ENCODE results near the gene SPN.
"Not testable (repeated sequence)": the region's sequence is repeated elsewhere in the genome, so short reads cannot be mapped to it uniquely, and the experiment has no call there.

Gene SPN

DNA sequence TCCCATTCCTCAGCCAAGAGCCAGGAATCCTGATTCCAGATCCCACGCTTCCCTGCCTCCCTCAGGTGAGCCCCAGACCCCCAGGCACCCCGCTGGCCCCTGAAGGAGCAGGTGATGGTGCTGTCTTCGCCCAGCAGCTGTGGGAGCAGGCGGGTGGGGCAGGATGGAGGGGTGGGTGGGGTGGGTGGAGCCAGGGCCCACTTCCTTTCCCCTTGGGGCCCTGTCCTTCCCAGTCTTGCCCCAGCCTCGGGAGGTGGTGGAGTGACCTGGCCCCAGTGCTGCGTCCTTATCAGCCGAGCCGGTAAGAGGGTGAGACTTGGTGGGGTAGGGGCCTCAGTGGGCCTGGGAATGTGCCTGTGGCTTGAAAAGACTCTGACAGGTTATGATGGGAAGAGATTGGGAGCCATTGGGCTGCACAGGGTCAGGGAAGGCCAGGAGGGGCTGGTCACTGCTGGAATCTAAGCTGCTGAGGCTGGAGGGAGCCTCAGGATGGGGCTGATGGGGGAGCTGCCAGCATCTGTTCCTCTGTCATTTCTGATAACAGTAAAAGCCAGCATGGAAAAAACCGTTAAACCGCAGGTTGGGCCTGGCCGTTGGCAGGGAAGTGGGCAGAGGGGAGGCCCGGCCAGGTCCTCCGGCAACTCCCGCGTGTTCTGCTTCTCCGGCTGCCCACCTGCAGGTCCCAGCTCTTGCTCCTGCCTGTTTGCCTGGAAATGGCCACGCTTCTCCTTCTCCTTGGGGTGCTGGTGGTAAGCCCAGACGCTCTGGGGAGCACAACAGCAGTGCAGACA lies at the start of gene SPN:
SPN (plus strand) TSS at position 232 of the 791 bp plus-strand sequence; CDS start at position 714, 482 bp downstream.
- DNase-seq (ENCODE audit: extremely low spot score), result no peak
- ChIA-PET CTCF (no interaction called here), POLR2A (interaction anchor here (1.4 kb wide), 1 partner anchor 16 kb away, joined by 6 read pairs; the partner anchor contains the start of gene QPRT)
- TF ChIP-seq FOXM1 (IDR thresholded peaks at IDR 0.05; ENCODE audit: borderline replicate concordance) (no peak), NFRKB (IDR thresholded peaks at IDR 0.05) (no peak), SUZ12 (IDR thresholded peaks at IDR 0.05) (no peak), L3MBTL2 (conservative IDR thresholded peaks at IDR 0.05) (no peak), ARNT (IDR thresholded peaks at IDR 0.05) (no peak), BHLHE40 (IDR thresholded peaks at IDR 0.05; ENCODE audit: borderline replicate concordance) (no peak)
- TF ChIP-seq, protein P1, sequence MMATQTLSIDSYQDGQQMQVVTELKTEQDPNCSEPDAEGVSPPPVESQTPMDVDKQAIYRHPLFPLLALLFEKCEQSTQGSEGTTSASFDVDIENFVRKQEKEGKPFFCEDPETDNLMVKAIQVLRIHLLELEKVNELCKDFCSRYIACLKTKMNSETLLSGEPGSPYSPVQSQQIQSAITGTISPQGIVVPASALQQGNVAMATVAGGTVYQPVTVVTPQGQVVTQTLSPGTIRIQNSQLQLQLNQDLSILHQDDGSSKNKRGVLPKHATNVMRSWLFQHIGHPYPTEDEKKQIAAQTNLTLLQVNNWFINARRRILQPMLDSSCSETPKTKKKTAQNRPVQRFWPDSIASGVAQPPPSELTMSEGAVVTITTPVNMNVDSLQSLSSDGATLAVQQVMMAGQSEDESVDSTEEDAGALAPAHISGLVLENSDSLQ (IDR thresholded peaks at IDR 0.05), result no peak

DNA sequence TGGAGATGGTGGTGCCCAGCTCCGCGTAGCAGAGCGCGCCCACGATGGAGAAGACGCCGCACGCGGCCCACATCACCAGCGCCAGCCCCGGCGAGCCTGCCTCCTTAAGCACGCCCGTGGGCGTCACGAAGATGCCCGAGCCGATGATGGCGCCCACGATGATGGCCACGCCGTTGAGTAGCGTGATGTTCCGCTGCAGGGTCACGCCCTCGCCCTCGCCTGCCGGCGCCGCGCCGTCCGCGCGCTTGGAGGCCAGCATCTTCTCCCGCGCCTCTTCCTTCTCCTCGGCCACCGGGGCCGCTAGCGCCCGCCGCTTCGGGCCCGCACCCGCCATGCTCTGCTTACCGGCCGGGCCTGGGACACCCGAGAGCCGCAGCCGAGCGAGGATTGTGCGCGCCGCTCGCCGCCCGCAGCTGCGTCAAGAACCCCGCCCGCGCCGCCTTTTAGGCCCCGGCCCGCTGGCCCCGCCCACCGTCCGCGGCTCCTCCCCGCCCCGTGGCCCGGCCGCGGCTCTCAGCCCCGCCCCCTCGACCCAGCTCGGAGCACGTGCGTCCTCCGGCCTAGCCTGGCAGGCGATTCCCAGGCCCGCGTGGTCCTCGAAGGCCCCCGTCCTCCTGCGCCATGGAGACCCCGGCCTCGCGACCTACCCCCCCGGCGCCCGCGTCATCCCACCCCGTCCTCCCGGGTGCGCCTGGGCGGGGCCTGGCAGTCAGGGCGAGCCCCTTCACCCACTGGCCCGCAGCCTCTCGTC lies 49.6 kb upstream of the SPN start:
- DNase-seq (ENCODE audit: extremely low spot score), result peak; percentile 85
- CTCF ChIA-PET, POLR2A ChIA-PET: not testable (repeated sequence)
- peak; percentile 97 for TF ChIP-seq L3MBTL2 (conservative IDR thresholded peaks at IDR 0.05)

DNA sequence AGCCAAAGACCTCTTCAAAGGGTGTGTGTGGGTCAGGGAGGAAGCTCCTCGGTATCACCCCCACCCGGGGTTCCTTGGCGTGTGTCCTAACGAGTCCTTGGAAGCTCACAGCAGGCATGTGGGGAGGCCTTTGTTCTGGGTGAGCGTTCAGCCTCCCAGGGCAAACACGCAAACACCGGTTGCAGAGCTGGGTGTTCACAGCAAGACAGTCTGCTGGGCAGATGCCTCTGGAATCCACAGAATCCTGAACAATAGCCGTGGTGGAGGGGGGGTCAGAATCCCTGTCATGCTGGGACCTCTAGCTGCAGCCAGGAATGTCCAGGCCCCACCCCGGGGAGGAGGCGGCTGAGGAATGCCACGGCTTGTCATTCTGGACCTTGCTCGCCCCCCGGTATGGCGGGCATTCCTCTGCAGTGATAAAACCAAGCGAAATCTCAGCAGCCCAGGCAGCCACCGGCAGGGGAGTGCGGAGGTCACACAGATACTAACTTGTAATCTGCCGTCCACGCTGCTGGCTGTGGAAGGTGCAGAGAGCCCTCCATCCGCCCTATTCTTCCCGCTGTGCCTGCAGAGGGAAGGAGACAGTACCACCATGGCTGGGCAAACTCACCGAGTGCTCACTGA lies 48.2 kb upstream of the SPN start:
- POLR2A ChIA-PET; DNase-seq (ENCODE audit: extremely low spot score); CTCF ChIA-PET: not testable (repeated sequence)

GRCh38 chr16:29616127-29616526 lies 46.9 kb upstream of the SPN start:
- CTCF ChIA-PET; DNase-seq (ENCODE audit: extremely low spot score); POLR2A ChIA-PET: not testable (repeated sequence)

- DNase-seq (ENCODE audit: extremely low spot score); POLR2A ChIA-PET; CTCF ChIA-PET: not testable (repeated sequence)
These were observed 42.5 kb upstream of the SPN start for GRCh38 chr16:29620591-29620990.

DNA sequence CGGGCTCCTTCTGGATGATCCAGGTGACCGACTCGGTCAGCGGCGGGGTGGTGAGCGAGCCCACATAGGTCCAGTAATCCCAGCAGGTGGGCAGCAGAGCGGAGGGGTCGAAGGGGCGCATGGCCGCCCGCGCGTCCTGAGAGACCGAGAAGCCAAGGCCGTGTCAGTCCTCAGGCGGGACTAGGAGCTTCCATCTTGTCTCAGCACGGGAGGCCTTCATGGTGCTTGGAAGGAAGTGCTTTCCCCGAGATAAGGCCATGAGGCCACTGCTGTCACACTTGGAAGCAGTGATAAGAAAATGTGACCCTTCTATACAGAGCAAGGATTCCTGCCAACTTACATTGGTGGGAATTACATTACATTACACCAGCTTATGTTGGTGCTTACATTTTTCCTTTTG lies 40.3 kb upstream of the SPN start:
- CTCF ChIA-PET; POLR2A ChIA-PET; DNase-seq (ENCODE audit: extremely low spot score): not testable (repeated sequence)

GRCh38 chr16:29623253-29623652 lies 39.8 kb upstream of the SPN start:
- CTCF ChIA-PET; POLR2A ChIA-PET; DNase-seq (ENCODE audit: extremely low spot score): not testable (repeated sequence)

DNA sequence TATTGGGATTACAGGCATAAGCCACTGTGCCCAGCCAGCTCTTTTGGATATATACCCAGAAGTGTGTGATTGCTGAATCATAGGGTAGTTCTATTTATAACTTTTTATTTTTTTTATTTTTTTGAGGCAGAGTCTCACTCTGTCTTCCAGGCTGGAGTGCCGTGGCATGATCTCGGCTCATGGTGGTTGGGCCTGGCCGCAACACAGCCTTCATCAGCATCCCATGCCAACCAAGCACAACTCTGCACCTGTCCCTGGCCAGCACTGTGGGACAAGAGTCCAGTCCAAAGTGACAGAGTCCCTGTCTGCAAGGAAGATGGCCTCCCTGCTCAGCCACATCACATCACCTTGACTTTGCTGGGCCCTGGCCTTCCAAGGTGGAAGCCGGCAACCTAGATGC lies 37.9 kb upstream of the SPN start:
- POLR2A ChIA-PET; CTCF ChIA-PET; DNase-seq (ENCODE audit: extremely low spot score): not testable (repeated sequence)

DNA sequence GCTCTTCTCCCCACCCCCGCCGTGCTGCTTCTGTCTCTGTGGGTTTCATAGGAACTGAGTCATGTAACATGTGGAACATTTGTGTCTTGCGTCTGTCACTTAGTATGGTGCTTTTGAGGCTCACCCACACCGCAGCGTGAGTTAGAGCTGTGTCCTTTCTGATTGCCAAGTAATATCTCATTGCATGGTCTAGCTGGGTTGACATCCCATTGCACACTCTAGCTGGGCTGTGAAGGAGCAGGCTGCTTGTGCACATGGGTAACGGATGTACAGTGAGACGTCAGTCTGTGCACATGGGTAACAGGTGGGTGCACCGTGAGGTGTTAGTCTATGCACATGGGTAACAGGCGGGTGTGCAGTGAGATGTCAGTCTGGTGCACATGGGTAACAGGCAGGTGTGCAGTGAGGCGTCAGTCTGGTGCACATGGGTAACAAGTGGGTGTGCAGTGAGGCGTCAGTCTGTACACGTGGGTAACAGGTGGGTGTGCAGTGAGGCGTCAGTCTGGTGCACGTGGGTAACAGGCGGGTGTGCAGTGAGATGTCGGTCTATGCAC lies 36.2 kb upstream of the SPN start:
- POLR2A ChIA-PET; CTCF ChIA-PET; DNase-seq (ENCODE audit: extremely low spot score): not testable (repeated sequence)

DNA sequence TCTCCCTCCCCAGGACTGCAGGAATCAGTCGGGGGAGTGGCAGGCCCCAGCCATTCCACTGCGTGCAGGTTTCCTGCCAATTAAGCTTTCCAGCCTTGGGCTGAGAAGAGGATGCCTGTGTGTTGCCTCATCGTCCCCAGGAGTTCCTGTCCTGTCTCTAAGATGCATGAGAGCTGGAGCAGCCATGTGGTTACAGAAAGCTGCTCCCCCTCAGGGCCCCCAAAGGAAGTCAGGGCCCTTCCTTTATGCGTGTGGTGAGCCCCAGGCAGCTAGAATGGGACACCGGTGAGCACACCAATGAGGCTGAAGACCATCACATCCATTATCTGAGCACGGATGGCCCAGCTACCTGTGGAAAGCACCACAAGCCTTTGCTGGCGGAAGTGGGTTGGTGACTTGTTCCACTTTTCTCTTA lies 35.4 kb upstream of the SPN start:
- DNase-seq (ENCODE audit: extremely low spot score); CTCF ChIA-PET; POLR2A ChIA-PET: not testable (repeated sequence)

- CTCF ChIA-PET; DNase-seq (ENCODE audit: extremely low spot score); POLR2A ChIA-PET: not testable (repeated sequence)
These were observed 34.3 kb upstream of the SPN start for GRCh38 chr16:29628707-29629106.

GRCh38 chr16:29629318-29629717 lies 33.7 kb upstream of the SPN start:
- POLR2A ChIA-PET; DNase-seq (ENCODE audit: extremely low spot score); CTCF ChIA-PET: not testable (repeated sequence)

GRCh38 chr16:29631658-29632057 lies 31.4 kb upstream of the SPN start:
- DNase-seq (ENCODE audit: extremely low spot score); CTCF ChIA-PET; POLR2A ChIA-PET: not testable (repeated sequence)

GRCh38 chr16:29635902-29636301 lies 27.1 kb upstream of the SPN start:
- CTCF ChIA-PET; POLR2A ChIA-PET; DNase-seq (ENCODE audit: extremely low spot score): not testable (repeated sequence)

GRCh38 chr16:29636368-29636767 lies 26.7 kb upstream of the SPN start:
- DNase-seq (ENCODE audit: extremely low spot score); POLR2A ChIA-PET; CTCF ChIA-PET: not testable (repeated sequence)

DNA sequence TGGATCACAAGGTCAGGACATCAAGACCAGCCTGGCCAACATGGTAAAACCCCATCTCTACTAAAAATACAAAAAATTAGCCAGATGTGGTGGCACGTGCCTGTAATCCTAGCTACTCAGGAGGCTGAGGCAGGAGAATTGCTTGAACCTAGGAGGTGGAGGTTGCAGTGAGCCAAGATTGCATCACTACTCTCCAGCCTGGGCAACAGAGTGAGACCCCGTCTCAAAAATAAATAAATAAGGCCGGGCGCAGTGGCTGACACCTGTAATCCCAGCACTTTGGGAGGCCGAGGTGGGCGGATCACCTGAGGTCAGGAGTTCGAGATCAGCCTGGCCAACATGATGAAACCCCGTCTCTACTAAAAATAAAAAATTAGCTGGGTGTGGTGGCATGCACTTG lies 24.3 kb upstream of the SPN start:
- CTCF ChIA-PET; DNase-seq (ENCODE audit: extremely low spot score); POLR2A ChIA-PET: not testable (repeated sequence)

Measured in HEK293T (cell line).